Common myeloid progenitor, CD34-positive (primary cell): ENCODE data around the gene MGST1. TPM values are rescaled to one million over a fixed set of nuclear protein-coding genes. Genes with fewer than 3 reads are reported as not detected.

Experiments used
- CTCF ChIA-PET: fragments of 350-600 bp; sonication (Branson Sonifier 250); formaldehyde crosslinking; loops from one replicate; lab custom pipeline; 2021; ENCODE audit warnings: antibody characterized with exemption; lab: Charles Lee
- POLR2A ChIA-PET: fragments of 350-600 bp; sonication (Branson Sonifier 250); formaldehyde crosslinking; loops from one replicate; lab custom pipeline; 2021; ENCODE audit warnings: antibody characterized with exemption; lab: Charles Lee
- DNase-seq, 3 donors: peaks; one replicate each; pipeline versions ENCODE4 v3.0.0 to v3.0.0-alpha.2; 2013
- H3K27ac ChIP-seq, 2 experiments: 1 replicate in 1 of 2; 2 replicates in 1 of 2; pipeline ENCODE4 v1.7.0; 2013; ENCODE audit warnings: inconsistent platforms in 2 of 2, low read length in 2 of 2, mild to moderate bottlenecking in 2 of 2, low read depth in 1 of 2, moderate library complexity in 1 of 2; ENCODE audit not compliant: severe bottlenecking in 2 of 2, insufficient read depth in 1 of 2, poor library complexity in 1 of 2
- H3K27me3 ChIP-seq, 5 experiments: replicated peaks in 2 of 5; 1 replicate in 3 of 5; 2 replicates in 2 of 5; pipeline versions ENCODE4 v1.6.1 to v1.7.0; 2013; ENCODE audit warnings: low read length in 4 of 5, mild to moderate bottlenecking in 2 of 5, moderate library complexity in 2 of 5, inconsistent platforms in 1 of 5; ENCODE audit not compliant: insufficient read depth in 5 of 5, control insufficient read depth in 4 of 5
- H3K36me3 ChIP-seq, 4 experiments: 1 replicate in 2 of 4; 2 replicates in 2 of 4; pipeline versions ENCODE4 v1.6.1 to v1.7.0; 2013; ENCODE audit warnings: low read length in 3 of 4, control low read depth in 1 of 4, mild to moderate bottlenecking in 1 of 4; ENCODE audit not compliant: control insufficient read depth in 4 of 4, insufficient read depth in 4 of 4
- H3K4me1 ChIP-seq, 4 experiments: 1 replicate in 3 of 4; 2 replicates in 1 of 4; pipeline versions ENCODE4 v1.6.1 to v1.7.1; 2013; ENCODE audit warnings: low read length in 3 of 4, mild to moderate bottlenecking in 3 of 4, control low read depth in 1 of 4, inconsistent platforms in 1 of 4, moderate library complexity in 1 of 4; ENCODE audit not compliant: control insufficient read depth in 4 of 4, insufficient read depth in 4 of 4; ENCODE audit errors: control extremely low read depth in 1 of 4
- H3K4me3 ChIP-seq, 7 experiments: 1 replicate in 4 of 7; 2 replicates in 3 of 7; pipeline versions ENCODE4 v1.5.1 to v1.7.0; 2013; ENCODE audit warnings: mild to moderate bottlenecking in 7 of 7, low read length in 6 of 7, moderate library complexity in 6 of 7, inconsistent platforms in 2 of 7, low read depth in 2 of 7, control low read depth in 1 of 7; ENCODE audit not compliant: insufficient read depth in 4 of 7, control insufficient read depth in 1 of 7; ENCODE audit errors: extremely low read depth in 1 of 7
- H3K9me3 ChIP-seq, 5 experiments: 1 replicate in 4 of 5; 2 replicates in 1 of 5; pipeline versions ENCODE4 v1.6.1 to v1.7.1; 2013; ENCODE audit warnings: low read length in 4 of 5, mild to moderate bottlenecking in 2 of 5, inconsistent platforms in 1 of 5, low read depth in 1 of 5, moderate library complexity in 1 of 5; ENCODE audit not compliant: control insufficient read depth in 4 of 5, insufficient read depth in 2 of 5; ENCODE audit errors: control extremely low read depth in 1 of 5
- WGBS: methylation state at CpG from one replicate; pipeline ENCODE4 v1.1.5; 2013; ENCODE audit not compliant: insufficient coverage; 5-methylcytosine and 5-hydroxymethylcytosine counted together
- polyA plus RNA-seq: library from polyadenylated mRNA; unstranded; fragments of 120-200 nt; gene quantifications from one replicate; pipeline ENCODE4 v1.2.1, GENCODE V29; 2013

Gene MGST1
- polyA plus RNA-seq = 106 TPM

GRCh38 chr12:16347391-16348298 is at the start of gene MGST1:
MGST1 (plus strand) TSS chr12:16347645; CDS start chr12:16354253, 6,608 bp downstream.
- Histone ChIP-seq H3K4me1 (peaks cover 6 to 43% (median 30%) of the 10 kb centered on the region in 4 experiments), H3K27me3 (no peaks in the 10 kb centered on the region), H3K9me3 (no peaks in the 10 kb centered on the region), H3K36me3 (peaks cover 0 to 12% (median 0%) of the 10 kb centered on the region in 4 experiments), H3K27ac (peak within 1 kb of the TSS; percentile 57 to 74), H3K4me3 (peak within 1 kb of the TSS; percentile 54 to 90 (median 69))
- ChIA-PET CTCF (no interaction called here), POLR2A (interaction anchor here (0.6 kb wide), 1 partner anchor 571 kb away, joined by 3 read pairs; no protein-coding TSS in a partner anchor)
- DNase-seq = peak; percentile 49 to 76 (median 65)
- 0% methylated on average over 21 of the region's 31 CpGs for WGBS

GRCh38 chr12:16299403-16299802 is 48.0 kb upstream of the MGST1 start:
- Histone ChIP-seq H3K27me3 (peaks cover 0 to 2% (median 0%) of the 10 kb centered on the region in 5 experiments), H3K4me1 (no peaks in the 10 kb centered on the region), H3K36me3 (no peaks in the 10 kb centered on the region), H3K27ac (no peak overlapping the region), H3K9me3 (peaks cover 0 to 1% (median 0%) of the 10 kb centered on the region in 5 experiments), H3K4me3 (no peak overlapping the region)
- ChIA-PET POLR2A (no interaction called here), CTCF (no interaction called here)
- no peak for DNase-seq
- no CpG with 5 or more reads among the region's 2 CpGs for WGBS

- no peaks in the 10 kb centered on the region for H3K36me3 ChIP-seq
- H3K27ac ChIP-seq = no peak overlapping the region
- CTCF ChIA-PET = no interaction called here
- peaks cover 0 to 1% (median 0%) of the 10 kb centered on the region in 5 experiments for H3K9me3 ChIP-seq
- DNase-seq = no peak
- WGBS = 22% methylated on average over 1 of the region's 1 CpG
- no peak overlapping the region for H3K4me3 ChIP-seq
- POLR2A ChIA-PET = no interaction called here
- no peaks in the 10 kb centered on the region for H3K4me1 ChIP-seq
- H3K27me3 ChIP-seq = peaks cover 0 to 2% (median 0%) of the 10 kb centered on the region in 5 experiments
Measured at GRCh38 chr12:16300122-16300521, 47.3 kb upstream of the MGST1 start.

GRCh38 chr12:16300736-16301135 is 46.7 kb upstream of the MGST1 start:
- ChIA-PET CTCF (no interaction called here), POLR2A (no interaction called here)
- H3K4me3 ChIP-seq = no peak overlapping the region
- DNase-seq = no peak
- WGBS = no CpG with 5 or more reads among the region's 7 CpGs
- no peaks in the 10 kb centered on the region for H3K27me3 ChIP-seq
- H3K36me3 ChIP-seq = no peaks in the 10 kb centered on the region
- H3K27ac ChIP-seq = no peak overlapping the region
- H3K9me3 ChIP-seq = peaks cover 0 to 1% (median 0%) of the 10 kb centered on the region in 5 experiments
- H3K4me1 ChIP-seq = no peaks in the 10 kb centered on the region

- Histone ChIP-seq H3K9me3 (no peaks in the 10 kb centered on the region), H3K4me3 (no peak overlapping the region), H3K36me3 (no peaks in the 10 kb centered on the region), H3K27ac (no peak overlapping the region), H3K4me1 (peaks cover 0 to 3% (median 0%) of the 10 kb centered on the region in 4 experiments), H3K27me3 (no peaks in the 10 kb centered on the region)
- WGBS = no CpG with 5 or more reads among the region's 2 CpGs
- no peak for DNase-seq
- CTCF ChIA-PET = interaction anchor here (1.1 kb wide), 1 partner anchor 19 kb away, joined by 3 read pairs; no protein-coding TSS in a partner anchor
- POLR2A ChIA-PET = no interaction called here
Measured at GRCh38 chr12:16303939-16304338, 43.5 kb upstream of the MGST1 start.

- H3K36me3 ChIP-seq = no peaks in the 10 kb centered on the region
- 100% methylated on average over 1 of the region's 3 CpGs for WGBS
- peak in 1 of 3 donors; percentile 1 for DNase-seq
- ChIA-PET CTCF (no interaction called here), POLR2A (no interaction called here)
- H3K9me3 ChIP-seq = peaks cover 0 to 8% (median 0%) of the 10 kb centered on the region in 5 experiments
- peaks cover 0 to 3% (median 0%) of the 10 kb centered on the region in 4 experiments for H3K4me1 ChIP-seq
- H3K27me3 ChIP-seq = no peaks in the 10 kb centered on the region
- H3K27ac ChIP-seq = no peak overlapping the region
- no peak overlapping the region for H3K4me3 ChIP-seq
Measured at GRCh38 chr12:16307856-16308475, 39.5 kb upstream of the MGST1 start.
